GM19455 (cell line): Measurements from ENCODE around the gene TFB1M.
"Not testable (repeated sequence)": the region's sequence is repeated elsewhere in the genome, so short reads cannot be mapped to it uniquely, and the experiment has no call there.

Experiments used
- ATAC-seq: cut with Tn5 transposase; IDR thresholded peaks from one replicate; pipeline ENCODE4 v1.9.1; 2021; ENCODE audit not compliant: unreplicated experiment

The TFB1M gene

GRCh38 chr6:155314092-155314772, at the start of gene TFB1M:
Gene TFB1M (minus strand): TSS chr6:155314484. CDS start chr6:155314428, 56 bp downstream.
- ATAC-seq = peak; percentile 97

GRCh38 chr6:155364021-155364420, 49.7 kb upstream of the TFB1M start:
- not testable (repeated sequence) for ATAC-seq

- ATAC-seq = not testable (repeated sequence)
These were observed 48.8 kb upstream of the TFB1M start for GRCh38 chr6:155362968-155363632.

DNA sequence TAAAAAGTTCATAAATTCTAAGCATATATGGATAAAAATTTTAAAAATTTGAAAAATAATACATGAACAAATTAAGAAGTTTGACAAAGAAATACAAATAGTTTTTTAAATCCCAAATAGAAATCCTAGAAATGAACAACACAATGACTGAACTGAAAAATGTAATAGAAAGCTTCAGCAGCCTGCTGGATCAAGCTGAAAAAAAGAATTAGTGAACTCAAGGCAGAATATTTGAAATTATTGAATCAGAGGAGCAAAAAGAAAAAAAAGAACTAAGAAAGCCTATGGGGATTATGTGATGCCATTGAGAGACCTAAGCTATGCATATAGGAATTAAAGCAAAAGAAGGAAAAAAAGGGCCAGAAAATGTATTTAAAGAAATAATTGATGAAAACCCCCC, 39.9 kb upstream of the TFB1M start:
- ATAC-seq = no peak

DNA sequence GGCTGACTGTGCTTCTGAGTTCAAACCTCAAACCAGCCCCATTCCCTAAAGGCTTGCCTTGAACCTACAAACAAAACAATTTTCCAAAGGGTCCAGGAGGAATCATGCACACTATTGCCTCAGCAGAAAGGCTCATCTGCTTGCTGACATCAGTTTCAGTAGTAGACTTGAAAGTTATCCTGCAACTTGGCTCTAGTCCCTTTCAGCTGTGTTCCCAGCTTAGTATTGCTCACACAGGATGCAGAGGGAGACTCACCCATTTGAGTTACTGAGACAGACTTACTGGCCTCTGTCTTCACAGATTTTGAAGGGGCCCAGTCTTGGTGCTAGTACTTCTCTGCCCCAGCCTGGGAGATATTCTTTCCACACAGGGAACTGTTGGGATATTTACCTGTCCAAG, 38.5 kb upstream of the TFB1M start:
- no peak for ATAC-seq

DNA sequence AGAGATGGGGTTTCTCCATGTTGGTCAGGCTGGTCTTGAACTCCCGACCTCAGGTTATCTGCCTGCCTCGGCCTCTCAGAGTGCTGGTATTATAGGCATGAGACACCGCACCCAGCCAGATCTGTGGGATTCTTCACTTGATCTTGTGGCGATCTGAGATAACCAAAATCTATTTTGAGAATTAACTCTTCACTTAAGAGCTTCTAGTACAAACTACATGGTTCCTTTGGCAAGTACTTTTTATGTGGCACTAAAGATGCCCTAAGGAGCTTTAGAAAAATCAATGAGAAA, 37.8 kb upstream of the TFB1M start:
- ATAC-seq = no peak

DNA sequence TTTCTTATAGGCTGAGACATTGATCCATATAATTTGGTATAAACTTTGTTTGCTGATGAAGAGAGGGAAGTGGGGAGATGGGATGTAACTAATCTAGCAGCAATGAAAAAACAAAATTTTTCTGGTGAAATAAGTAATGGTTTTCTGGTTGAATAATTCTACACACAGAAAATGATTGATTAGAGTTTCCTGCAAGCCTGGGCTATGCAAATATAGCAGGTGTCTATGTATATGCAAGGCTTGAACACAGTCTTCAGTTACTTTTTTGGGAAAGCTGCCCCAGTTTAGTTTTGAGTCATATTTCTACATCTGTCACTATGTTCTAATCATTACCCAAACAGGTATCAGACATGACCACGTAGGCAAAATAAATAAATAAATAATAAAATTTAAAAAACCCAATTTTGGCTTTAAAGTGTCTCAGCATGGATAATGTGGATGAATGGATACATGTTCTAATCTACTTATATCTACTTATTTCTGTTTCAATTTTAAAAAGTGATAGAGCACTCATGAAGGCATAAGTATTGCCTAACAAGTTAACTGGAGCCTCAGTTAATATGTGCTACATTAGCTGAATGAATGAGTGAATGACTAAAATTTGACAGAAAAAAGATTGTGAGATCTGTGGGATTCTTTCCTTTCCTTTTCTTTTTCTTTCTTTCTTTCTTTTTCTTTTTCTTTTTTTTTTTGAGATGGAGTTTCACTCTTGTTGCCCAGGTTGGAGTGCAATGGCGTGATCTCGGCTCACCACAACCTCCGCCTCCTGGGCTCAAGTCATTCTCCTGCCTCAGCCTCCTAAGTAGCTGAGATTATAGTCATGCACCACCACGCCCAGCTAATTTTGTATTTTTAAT, 37.2 kb upstream of the TFB1M start:
- peak; percentile 94 for ATAC-seq

GRCh38 chr6:155349956-155350355, 35.7 kb upstream of the TFB1M start:
- no peak for ATAC-seq

GRCh38 chr6:155349129-155349528, 34.8 kb upstream of the TFB1M start:
- ATAC-seq = no peak

DNA sequence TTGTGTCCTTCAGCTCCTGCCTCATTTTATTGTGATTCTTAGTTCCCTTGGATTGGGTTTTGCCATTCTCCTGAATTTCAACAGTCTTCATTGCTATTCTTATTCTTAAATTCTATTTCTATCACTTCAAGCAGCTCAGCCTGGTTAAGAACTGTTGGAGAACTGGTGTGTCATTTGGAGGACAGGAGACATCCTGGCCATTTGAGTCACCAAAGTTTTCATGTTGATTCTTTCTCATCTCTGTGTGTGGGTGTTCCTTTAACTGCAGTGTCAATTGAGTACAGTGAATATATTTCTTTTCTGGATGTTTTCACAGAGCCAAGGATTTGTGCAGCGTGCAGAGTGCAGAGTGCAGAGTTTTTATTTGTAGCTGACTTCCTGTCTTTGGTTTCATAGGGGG, 33.5 kb upstream of the TFB1M start:
- ATAC-seq = no peak

DNA sequence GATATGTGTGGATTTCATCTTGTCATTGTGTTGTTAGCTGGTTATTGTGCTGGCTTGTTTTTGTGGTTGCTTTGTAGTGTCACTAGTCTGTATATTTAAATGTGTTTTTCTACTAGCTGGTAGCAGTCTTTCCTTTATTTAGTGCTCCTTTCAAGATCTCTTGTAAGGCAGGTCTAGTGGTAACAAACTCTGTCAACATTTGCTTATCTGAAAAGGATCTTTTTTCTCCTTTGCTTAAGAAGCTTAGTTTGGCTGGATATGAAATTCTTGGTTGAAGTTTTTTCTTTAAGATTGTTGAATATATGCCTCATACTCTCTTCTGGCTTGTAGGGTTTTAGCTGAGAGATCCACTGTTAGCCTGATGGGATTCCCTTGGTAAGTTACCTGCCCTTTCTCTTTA, 32.7 kb upstream of the TFB1M start:
- no peak for ATAC-seq

GRCh38 chr6:155344341-155345006, 30.2 kb upstream of the TFB1M start:
- ATAC-seq = no peak

DNA sequence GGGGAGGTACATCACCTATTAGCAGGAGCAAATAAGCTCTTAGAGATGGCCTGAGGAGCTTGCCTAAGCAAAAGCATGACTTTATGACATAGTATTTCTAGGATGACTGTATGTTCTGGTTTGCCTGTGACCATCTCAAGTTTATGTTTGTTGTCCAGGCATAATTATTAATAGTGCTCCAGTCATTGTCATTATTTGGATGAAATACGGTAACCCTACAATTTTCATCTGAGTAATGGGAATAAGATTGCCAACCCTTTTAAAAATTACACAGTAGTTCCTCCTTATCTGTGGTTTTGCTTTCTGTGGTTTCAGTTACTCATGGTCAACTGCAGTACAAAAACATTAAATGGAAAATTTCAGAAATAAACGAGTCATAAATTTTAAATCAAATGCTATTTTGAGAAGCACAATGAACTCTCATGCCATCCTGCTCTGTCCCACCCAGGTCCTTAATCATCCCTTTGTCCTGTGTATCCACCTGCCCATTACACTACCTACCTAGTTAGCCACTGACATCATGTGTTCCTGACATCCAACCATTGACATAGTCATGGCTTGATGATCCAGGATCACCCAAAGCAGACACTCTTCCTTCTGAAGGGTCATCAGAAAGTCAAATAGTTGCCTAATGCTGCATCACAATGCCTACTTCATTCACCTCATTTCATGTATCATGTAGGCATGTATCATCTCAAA, 27.0 kb upstream of the TFB1M start:
- ATAC-seq = peak; percentile 55

GRCh38 chr6:155340464-155341129, 26.3 kb upstream of the TFB1M start:
- peak; percentile 24 for ATAC-seq

DNA sequence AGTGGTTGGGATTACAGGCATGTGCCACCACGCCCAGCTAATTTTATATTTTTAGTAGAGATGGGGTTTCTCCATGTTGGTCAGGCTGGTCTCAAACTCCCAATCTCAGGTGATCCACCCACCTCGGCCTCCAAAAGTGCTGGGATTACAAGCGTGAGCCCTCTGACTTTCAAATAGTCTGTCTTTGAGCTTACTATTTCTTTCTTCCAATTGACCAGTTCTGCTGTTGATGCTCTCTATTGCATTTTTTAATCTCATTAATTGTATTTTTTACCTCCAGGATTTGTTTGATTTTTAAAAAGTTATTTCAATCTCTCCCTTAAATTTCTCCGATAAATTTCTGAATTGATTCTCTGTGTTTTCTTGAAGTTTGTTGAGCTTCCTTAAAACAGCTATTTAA, 25.6 kb upstream of the TFB1M start:
- not testable (repeated sequence) for ATAC-seq

GRCh38 chr6:155338237-155338636, 24.0 kb upstream of the TFB1M start:
- not testable (repeated sequence) for ATAC-seq

GRCh38 chr6:155335265-155335664, 21.0 kb upstream of the TFB1M start:
- ATAC-seq = no peak

DNA sequence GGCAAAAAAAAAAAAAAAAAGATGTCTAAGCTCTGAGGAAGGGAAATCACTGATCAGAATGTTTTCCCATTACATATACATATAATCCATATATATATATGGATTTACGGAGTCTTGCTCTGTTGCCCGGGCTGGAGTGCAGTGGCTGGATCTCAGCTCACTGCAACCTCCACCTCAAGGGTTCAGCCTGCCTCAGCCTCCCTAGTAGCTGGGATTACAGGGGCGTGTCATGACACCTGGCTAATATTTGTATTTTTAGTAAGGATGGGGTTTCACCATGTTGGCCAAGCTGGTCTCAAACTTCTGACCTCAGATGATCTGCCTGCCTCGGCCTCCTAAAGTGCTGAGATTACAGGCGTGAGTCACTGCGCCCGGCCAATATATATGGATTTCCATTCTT, 19.8 kb upstream of the TFB1M start:
- ATAC-seq = peak; percentile 7

- ATAC-seq = peak; percentile 80
These were observed 19.1 kb upstream of the TFB1M start for GRCh38 chr6:155333414-155333813.

DNA sequence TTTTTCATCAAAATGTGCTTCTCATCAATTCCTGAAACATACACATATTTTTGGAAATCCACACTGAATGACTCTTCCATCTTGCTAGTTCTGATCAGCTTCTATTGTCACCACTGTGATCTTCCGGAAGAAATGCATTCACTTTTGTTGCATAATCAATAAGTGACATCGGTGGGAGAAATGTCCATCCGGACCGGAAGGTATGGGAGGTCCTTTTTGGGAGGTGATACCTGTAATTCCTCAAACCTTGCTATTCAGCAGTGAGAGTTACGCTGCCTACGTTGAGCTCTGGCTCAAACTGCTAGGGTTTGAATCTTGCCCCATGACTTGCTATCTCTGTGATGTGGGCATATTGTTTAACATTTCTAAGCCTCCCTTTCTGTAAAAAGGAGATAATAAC, 16.6 kb upstream of the TFB1M start:
- no peak for ATAC-seq
